ENCODE data around the gene SETD5. TPM values are rescaled to one million over a fixed set of nuclear protein-coding genes. Genes with fewer than 3 reads are reported as not detected.

The SETD5 gene
- total and polyA plus RNA-seq, 11 donors = 28.2 to 84.2 (median 47.6) TPM

GRCh38 chr3:9386078-9386459 is 11.3 kb upstream of the SETD5 start:
- intact Hi-C loops (cut with DNase I) = loop anchor here in 1 of 10 donors (5.0 kb wide), 1 partner anchor 51 kb away; no protein-coding TSS in a partner anchor
- Histone ChIP-seq H3K4me3 (no peak overlapping the region), H3K27me3 (no peaks in the 10 kb centered on the region), H3K27ac (no peak overlapping the region), H3K9me3 (no peaks in the 10 kb centered on the region), H3K36me3 (peaks cover 0 to 98% (median 88%) of the 10 kb centered on the region in 9 donors), H3K4me1 (peaks cover 0 to 10% (median 0%) of the 10 kb centered on the region in 12 donors)
- DNase-seq = no peak
- 68 to 80% (median 75%) methylated on average over 3 of the region's 3 CpGs for WGBS, 4 donors
- ATAC-seq = no peak
- TF ChIP-seq POLR2A (IDR thresholded peaks at IDR 0.05) = no peak
- TF ChIP-seq CTCF (IDR thresholded peaks at IDR 0.05) = no peak

- Histone ChIP-seq H3K27me3 (no peaks in the 10 kb centered on the region), H3K36me3 (peaks cover 0 to 100% (median 90%) of the 10 kb centered on the region in 9 donors), H3K4me1 (peaks cover 0 to 16% (median 6%) of the 10 kb centered on the region in 12 donors), H3K9me3 (no peaks in the 10 kb centered on the region), H3K27ac (no peak overlapping the region), H3K4me3 (no peak overlapping the region)
- DNase-seq (no peak), ATAC-seq (no peak)
- intact Hi-C loops (cut with DNase I) = loop anchor here in 1 of 10 donors (5.0 kb wide), 1 partner anchor 51 kb away; no protein-coding TSS in a partner anchor
- TF ChIP-seq CTCF (IDR thresholded peaks at IDR 0.05) = no peak
- TF ChIP-seq POLR2A (IDR thresholded peaks at IDR 0.05) = no peak
- 0 to 75% (median 43%) methylated on average over 1 of the region's 1 CpG for WGBS, 4 donors
Observed at GRCh38 chr3:9386501-9387321, 10.7 kb upstream of the SETD5 start.

- 76 to 88% (median 81%) methylated on average over 2 of the region's 2 CpGs for WGBS, 4 donors
- TF ChIP-seq CTCF (IDR thresholded peaks at IDR 0.05) (no peak), POLR2A (IDR thresholded peaks at IDR 0.05) (no peak)
- Histone ChIP-seq H3K36me3 (peaks cover 0 to 98% (median 95%) of the 10 kb centered on the region in 9 donors), H3K4me3 (no peak overlapping the region), H3K4me1 (peaks cover 0 to 22% (median 11%) of the 10 kb centered on the region in 12 donors), H3K9me3 (no peaks in the 10 kb centered on the region), H3K27me3 (no peaks in the 10 kb centered on the region), H3K27ac (no peak overlapping the region)
- no peak for ATAC-seq
- intact Hi-C loops (cut with DNase I) = loop anchor here in 1 of 10 donors (5.0 kb wide), 1 partner anchor 50 kb away; no protein-coding TSS in a partner anchor
- no peak for DNase-seq
Observed at GRCh38 chr3:9387322-9387655, 10.1 kb upstream of the SETD5 start.

- peaks cover 0 to 30% (median 17%) of the 10 kb centered on the region in 12 donors for H3K4me1 ChIP-seq
- H3K27me3 ChIP-seq = no peaks in the 10 kb centered on the region
- intact Hi-C loops (cut with DNase I) = loop anchor here in 1 of 10 donors (5.0 kb wide), 1 partner anchor 49 kb away; no protein-coding TSS in a partner anchor
- no peak overlapping the region for H3K4me3 ChIP-seq
- H3K36me3 ChIP-seq = peaks cover 0 to 99% (median 94%) of the 10 kb centered on the region in 9 donors
- no peak for TF ChIP-seq POLR2A (IDR thresholded peaks at IDR 0.05)
- no peak for TF ChIP-seq CTCF (IDR thresholded peaks at IDR 0.05)
- H3K27ac ChIP-seq = no peak overlapping the region
- no peaks in the 10 kb centered on the region for H3K9me3 ChIP-seq
- ATAC-seq = no peak
- no peak for DNase-seq
- WGBS, 4 donors = 72 to 84% (median 82%) methylated on average over 2 of the region's 2 CpGs
Observed at GRCh38 chr3:9388142-9388541, 9.3 kb upstream of the SETD5 start.
